Measurements from ENCODE around the gene WEE2. TPM values are rescaled to one million over a fixed set of nuclear protein-coding genes. Genes with fewer than 3 reads are reported as not detected.

Gene WEE2
- total and polyA plus RNA-seq, 2 of the 13 experiments (the other 11 are each of a cell fraction or from before 2014, with no cell fraction given): not detected

DNA sequence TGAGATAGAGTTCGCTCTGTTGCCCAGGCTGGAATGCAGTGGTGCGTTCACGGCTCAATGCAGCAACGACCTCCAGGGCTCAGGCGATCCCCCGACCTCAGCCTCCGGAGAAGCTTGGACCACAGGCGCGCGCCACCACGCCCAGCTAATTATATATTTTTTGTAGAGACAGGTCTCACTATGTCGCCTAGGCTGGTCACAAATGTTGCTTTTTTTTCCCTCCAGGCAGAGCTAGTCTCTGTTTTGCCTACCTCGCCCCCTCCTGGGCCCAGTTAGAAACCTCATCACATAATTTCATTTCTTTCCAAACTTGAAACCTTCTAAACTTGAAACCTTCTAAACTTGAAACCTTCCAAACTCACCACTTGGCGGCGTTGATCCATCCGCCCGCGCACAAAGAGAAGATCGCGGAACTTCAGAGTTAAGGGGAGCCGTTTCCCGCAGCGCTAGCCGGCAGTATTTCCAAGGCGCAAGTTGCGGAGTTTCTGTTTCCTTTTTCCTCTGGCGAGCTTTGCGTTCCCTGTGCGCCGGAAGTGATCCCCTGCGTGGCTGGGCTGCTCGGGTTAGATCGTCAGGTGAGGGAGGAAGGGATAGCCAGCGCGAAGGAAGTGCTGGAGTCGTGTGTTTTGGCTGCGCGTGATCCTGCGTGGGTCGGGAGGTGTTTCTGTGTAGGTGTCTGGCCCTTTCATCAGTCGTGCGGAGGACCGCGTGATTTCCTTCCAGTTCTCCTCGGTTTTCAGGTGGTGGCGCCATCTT is 29.9 kb downstream of the WEE2 start, which contains the start of gene SSBP1 (continued):
- TF ChIP-seq, protein P1, sequence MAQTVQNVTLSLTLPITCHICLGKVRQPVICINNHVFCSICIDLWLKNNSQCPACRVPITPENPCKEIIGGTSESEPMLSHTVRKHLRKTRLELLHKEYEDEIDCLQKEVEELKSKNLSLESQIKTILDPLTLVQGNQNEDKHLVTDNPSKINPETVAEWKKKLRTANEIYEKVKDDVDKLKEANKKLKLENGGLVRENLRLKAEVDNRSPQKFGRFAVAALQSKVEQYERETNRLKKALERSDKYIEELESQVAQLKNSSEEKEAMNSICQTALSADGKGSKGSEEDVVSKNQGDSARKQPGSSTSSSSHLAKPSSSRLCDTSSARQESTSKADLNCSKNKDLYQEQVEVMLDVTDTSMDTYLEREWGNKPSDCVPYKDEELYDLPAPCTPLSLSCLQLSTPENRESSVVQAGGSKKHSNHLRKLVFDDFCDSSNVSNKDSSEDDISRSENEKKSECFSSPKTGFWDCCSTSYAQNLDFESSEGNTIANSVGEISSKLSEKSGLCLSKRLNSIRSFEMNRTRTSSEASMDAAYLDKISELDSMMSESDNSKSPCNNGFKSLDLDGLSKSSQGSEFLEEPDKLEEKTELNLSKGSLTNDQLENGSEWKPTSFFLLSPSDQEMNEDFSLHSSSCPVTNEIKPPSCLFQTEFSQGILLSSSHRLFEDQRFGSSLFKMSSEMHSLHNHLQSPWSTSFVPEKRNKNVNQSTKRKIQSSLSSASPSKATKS (CRISPR knock-in tag; IDR thresholded peaks at IDR 0.05): peak; percentile 84; the same call in 1 of the 2 replicates
- TF ChIP-seq ZNF709 (CRISPR knock-in tag; IDR thresholded peaks at IDR 0.05): peak; percentile 66; the same call in 1 of the 2 replicates
- TF ChIP-seq MTF1 (CRISPR knock-in tag; IDR thresholded peaks at IDR 0.05): no peak
- TF ChIP-seq, protein P2, sequence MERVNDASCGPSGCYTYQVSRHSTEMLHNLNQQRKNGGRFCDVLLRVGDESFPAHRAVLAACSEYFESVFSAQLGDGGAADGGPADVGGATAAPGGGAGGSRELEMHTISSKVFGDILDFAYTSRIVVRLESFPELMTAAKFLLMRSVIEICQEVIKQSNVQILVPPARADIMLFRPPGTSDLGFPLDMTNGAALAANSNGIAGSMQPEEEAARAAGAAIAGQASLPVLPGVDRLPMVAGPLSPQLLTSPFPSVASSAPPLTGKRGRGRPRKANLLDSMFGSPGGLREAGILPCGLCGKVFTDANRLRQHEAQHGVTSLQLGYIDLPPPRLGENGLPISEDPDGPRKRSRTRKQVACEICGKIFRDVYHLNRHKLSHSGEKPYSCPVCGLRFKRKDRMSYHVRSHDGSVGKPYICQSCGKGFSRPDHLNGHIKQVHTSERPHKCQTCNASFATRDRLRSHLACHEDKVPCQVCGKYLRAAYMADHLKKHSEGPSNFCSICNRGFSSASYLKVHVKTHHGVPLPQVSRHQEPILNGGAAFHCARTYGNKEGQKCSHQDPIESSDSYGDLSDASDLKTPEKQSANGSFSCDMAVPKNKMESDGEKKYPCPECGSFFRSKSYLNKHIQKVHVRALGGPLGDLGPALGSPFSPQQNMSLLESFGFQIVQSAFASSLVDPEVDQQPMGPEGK (CRISPR knock-in tag; IDR thresholded peaks at IDR 0.05): peak; percentile 29; the same call in 1 of the 2 replicates
- TF ChIP-seq ZNF160 (CRISPR knock-in tag; IDR thresholded peaks at IDR 0.05): peak; percentile 79
- peak; percentile 91; the same call in 1 of the 2 replicates for TF ChIP-seq ZNF34 (CRISPR knock-in tag; IDR thresholded peaks at IDR 0.05; ENCODE audit: borderline replicate concordance)
- TF ChIP-seq PHF21A (CRISPR knock-in tag; IDR thresholded peaks at IDR 0.05): peak; percentile 91
- TF ChIP-seq, protein P3, sequence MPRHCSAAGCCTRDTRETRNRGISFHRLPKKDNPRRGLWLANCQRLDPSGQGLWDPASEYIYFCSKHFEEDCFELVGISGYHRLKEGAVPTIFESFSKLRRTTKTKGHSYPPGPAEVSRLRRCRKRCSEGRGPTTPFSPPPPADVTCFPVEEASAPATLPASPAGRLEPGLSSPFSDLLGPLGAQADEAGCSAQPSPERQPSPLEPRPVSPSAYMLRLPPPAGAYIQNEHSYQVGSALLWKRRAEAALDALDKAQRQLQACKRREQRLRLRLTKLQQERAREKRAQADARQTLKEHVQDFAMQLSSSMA (CRISPR knock-in tag; IDR thresholded peaks at IDR 0.05): 0 out of 2 replicates have a peak, but pooled peaks have one; percentile 23
- TF ChIP-seq, protein P4, sequence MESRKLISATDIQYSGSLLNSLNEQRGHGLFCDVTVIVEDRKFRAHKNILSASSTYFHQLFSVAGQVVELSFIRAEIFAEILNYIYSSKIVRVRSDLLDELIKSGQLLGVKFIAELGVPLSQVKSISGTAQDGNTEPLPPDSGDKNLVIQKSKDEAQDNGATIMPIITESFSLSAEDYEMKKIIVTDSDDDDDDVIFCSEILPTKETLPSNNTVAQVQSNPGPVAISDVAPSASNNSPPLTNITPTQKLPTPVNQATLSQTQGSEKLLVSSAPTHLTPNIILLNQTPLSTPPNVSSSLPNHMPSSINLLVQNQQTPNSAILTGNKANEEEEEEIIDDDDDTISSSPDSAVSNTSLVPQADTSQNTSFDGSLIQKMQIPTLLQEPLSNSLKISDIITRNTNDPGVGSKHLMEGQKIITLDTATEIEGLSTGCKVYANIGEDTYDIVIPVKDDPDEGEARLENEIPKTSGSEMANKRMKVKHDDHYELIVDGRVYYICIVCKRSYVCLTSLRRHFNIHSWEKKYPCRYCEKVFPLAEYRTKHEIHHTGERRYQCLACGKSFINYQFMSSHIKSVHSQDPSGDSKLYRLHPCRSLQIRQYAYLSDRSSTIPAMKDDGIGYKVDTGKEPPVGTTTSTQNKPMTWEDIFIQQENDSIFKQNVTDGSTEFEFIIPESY (CRISPR knock-in tag; IDR thresholded peaks at IDR 0.05): peak; percentile 77
- TF ChIP-seq ZFYVE20 (CRISPR knock-in tag; IDR thresholded peaks at IDR 0.05; ENCODE audit: borderline replicate concordance, low read depth): no peak
- TF ChIP-seq, protein P5, sequence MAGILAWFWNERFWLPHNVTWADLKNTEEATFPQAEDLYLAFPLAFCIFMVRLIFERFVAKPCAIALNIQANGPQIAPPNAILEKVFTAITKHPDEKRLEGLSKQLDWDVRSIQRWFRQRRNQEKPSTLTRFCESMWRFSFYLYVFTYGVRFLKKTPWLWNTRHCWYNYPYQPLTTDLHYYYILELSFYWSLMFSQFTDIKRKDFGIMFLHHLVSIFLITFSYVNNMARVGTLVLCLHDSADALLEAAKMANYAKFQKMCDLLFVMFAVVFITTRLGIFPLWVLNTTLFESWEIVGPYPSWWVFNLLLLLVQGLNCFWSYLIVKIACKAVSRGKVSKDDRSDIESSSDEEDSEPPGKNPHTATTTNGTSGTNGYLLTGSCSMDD (CRISPR knock-in tag; IDR thresholded peaks at IDR 0.05): no peak
- TF ChIP-seq GLI4 (CRISPR knock-in tag; IDR thresholded peaks at IDR 0.05; ENCODE audit: borderline replicate concordance): no peak
- peak; percentile 64; the same call in 1 of the 2 replicates for TF ChIP-seq ZNF678 (CRISPR knock-in tag; IDR thresholded peaks at IDR 0.05)
- peak; percentile 89 for TF ChIP-seq DMAP1 (CRISPR knock-in tag; IDR thresholded peaks at IDR 0.05)
- TF ChIP-seq, protein P6, sequence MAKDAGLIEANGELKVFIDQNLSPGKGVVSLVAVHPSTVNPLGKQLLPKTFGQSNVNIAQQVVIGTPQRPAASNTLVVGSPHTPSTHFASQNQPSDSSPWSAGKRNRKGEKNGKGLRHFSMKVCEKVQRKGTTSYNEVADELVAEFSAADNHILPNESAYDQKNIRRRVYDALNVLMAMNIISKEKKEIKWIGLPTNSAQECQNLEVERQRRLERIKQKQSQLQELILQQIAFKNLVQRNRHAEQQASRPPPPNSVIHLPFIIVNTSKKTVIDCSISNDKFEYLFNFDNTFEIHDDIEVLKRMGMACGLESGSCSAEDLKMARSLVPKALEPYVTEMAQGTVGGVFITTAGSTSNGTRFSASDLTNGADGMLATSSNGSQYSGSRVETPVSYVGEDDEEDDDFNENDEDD (CRISPR knock-in tag; IDR thresholded peaks at IDR 0.05; ENCODE audit: borderline replicate concordance): peak; percentile 55; the same call in 1 of the 2 replicates
- TF ChIP-seq ZNF703 (CRISPR knock-in tag; IDR thresholded peaks at IDR 0.05; ENCODE audit: borderline replicate concordance): no peak
- TF ChIP-seq HMG20A (CRISPR knock-in tag; IDR thresholded peaks at IDR 0.05; ENCODE audit: borderline replicate concordance): peak; percentile 44; the same call in 1 of the 2 replicates
- peak; percentile 77 for TF ChIP-seq ZNF230 (CRISPR knock-in tag; IDR thresholded peaks at IDR 0.05)
